ENCODE data around the gene ZDHHC9.

The ZDHHC9 gene

GRCh38 chrX:129843459-129844306, at the start of gene ZDHHC9:
TSS of gene ZDHHC9 (minus strand) at chrX:129843886. CDS start at chrX:129841945, 1,941 bp downstream.
- TF ChIP-seq, protein P1, sequence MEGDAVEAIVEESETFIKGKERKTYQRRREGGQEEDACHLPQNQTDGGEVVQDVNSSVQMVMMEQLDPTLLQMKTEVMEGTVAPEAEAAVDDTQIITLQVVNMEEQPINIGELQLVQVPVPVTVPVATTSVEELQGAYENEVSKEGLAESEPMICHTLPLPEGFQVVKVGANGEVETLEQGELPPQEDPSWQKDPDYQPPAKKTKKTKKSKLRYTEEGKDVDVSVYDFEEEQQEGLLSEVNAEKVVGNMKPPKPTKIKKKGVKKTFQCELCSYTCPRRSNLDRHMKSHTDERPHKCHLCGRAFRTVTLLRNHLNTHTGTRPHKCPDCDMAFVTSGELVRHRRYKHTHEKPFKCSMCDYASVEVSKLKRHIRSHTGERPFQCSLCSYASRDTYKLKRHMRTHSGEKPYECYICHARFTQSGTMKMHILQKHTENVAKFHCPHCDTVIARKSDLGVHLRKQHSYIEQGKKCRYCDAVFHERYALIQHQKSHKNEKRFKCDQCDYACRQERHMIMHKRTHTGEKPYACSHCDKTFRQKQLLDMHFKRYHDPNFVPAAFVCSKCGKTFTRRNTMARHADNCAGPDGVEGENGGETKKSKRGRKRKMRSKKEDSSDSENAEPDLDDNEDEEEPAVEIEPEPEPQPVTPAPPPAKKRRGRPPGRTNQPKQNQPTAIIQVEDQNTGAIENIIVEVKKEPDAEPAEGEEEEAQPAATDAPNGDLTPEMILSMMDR (IDR thresholded peaks at IDR 0.05), result no peak

GRCh38 chrX:129877401-129877800, 33.7 kb upstream of the ZDHHC9 start:
- TF ChIP-seq, protein P1 (IDR thresholded peaks at IDR 0.05), result no peak

DNA sequence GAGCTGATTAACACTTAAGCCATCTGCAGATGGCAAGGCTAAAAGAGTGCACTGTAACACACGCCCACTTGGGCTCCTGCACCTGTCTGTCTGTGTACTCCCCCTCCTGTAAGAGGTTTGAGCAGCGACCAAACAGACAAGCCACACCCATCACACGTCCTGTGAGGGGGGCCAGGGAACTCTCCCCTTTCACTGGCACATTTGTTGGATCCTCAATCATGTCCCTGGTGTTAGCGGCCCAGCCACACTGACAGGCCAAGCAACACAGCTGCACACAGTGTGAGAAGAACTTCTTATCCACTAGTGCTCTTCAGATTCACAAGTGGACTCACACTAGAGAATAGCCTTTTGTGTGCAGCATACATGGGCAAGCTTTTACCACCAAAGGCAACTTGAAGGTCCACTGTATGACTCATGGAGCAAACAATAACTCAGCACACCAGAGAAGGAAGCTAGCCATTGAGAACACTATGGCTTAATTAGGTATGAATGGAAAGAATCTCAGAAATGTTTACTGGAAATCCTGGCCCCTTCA, 33.2 kb upstream of the ZDHHC9 start:
- TF ChIP-seq, protein P1 (IDR thresholded peaks at IDR 0.05), result no peak

DNA sequence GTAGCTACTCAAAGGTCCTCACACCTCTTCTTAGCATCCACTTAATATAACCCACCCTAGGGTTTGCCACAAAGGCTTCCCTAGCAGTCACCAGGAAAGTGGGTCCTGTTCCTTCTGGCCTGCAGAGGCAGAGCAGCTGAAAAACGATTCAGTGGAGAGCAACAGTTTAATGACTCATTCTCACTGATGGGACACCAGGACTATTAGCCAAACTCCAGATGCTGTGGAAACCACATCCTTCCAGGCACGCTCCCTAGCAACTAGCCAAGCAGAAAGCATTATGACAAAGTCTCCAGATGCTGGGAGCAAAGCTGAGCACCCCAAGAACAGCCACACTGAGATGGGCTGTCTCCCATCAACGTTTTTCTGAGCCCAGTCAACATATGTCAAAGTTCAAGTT, 32.0 kb upstream of the ZDHHC9 start:
- TF ChIP-seq, protein P1 (IDR thresholded peaks at IDR 0.05), result no peak

DNA sequence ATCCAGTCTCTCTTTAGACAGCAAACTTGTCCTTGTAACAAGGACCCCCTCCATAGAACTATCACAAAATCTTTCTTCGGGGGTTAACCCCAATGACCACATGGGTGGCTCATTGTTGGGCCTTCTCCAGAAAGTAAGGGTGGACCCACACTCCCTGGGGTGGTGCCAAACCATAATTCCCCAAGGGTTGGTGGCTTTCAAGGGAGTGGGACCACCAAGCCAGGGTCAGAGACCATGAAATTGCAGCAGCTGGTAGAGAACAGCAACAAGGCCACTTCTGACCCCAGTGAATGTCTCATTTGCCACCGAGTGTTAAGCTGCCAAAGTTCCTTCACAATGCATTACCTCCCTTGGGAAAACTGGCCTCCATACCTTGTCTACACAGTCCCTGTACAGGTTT, 28.8 kb upstream of the ZDHHC9 start:
- TF ChIP-seq, protein P1 (IDR thresholded peaks at IDR 0.05), result no peak

DNA sequence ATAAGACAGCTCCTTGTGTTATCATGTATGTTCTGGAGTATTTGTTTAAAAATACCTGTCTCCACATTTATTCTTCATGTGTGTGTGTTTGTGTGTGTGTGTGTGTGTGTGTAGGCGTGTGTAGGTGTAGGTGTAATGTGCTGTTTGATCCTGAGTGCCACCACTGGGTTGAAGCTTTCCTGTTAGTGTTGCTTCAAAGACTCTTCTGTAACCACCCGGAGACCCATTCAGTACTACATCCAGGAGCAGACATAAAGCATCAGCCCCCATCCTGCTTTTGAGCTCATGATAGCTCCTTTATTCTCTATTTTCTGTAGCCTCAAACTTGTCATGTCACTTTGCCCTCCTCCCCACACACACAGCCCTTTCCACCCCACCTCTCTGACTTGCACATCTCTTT, 3.0 kb upstream of the ZDHHC9 start:
- TF ChIP-seq, protein P1 (IDR thresholded peaks at IDR 0.05), result no peak

DNA sequence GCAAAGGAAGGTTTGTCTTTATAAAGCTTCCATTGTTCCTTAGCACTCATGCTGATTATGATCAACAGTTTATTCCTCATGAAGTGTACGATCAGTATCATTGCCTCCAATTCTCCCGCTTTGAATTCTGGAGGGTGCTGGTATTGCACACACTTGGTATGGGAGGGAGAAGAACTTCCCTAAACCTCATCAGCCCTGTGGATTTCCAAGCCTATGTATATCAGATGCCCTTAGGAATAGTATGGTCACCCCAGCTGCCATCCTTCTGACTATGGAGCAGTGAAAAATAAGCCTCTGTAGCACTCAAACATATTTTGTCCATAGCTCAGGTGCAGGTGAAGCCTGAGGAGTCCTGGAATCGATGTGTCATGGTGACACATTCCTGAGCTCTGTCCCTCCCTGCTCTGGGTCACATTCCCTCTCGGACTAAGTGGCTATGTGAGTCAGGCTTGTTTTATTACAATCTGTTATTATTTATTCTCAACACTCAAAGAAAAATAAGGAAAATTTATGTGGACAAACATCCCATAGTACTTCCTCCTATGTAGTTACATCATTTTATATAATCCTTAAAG, 2.0 kb upstream of the ZDHHC9 start:
- TF ChIP-seq, protein P1 (IDR thresholded peaks at IDR 0.05), result no peak

Data from LNCAP (cell line).